Fibroblast of the conjunctiva (primary cell): ENCODE measurements around the gene ITGA6.
A peak's percentile ranks its signal among the peaks of the same experiment; 100 is the strongest.

ENCODE experiments used
- DNase-seq: peaks from one replicate; pipeline ENCODE4 v3.0.0-alpha.2; 2010; ENCODE audit warnings: low read depth

ITGA6 gene

GRCh38 chr2:172427256-172427989, at the start of gene ITGA6:
Gene ITGA6 (plus strand): TSS chr2:172427586.
- no peak for DNase-seq

- DNase-seq, result no peak
These were observed 46.7 kb upstream of the ITGA6 start for GRCh38 chr2:172380436-172381274.

- no peak for DNase-seq
These were observed 45.9 kb upstream of the ITGA6 start for GRCh38 chr2:172381275-172382027.

- DNase-seq, result no peak
These were observed 40.0 kb upstream of the ITGA6 start for GRCh38 chr2:172387361-172387760.

GRCh38 chr2:172389685-172390339, 37.6 kb upstream of the ITGA6 start:
- no peak for DNase-seq

GRCh38 chr2:172394002-172394401, 33.4 kb upstream of the ITGA6 start:
- DNase-seq, result no peak

GRCh38 chr2:172395503-172395902, 31.9 kb upstream of the ITGA6 start:
- no peak for DNase-seq

GRCh38 chr2:172397148-172397834, 30.1 kb upstream of the ITGA6 start:
- DNase-seq, result no peak

GRCh38 chr2:172398440-172398839, 28.9 kb upstream of the ITGA6 start:
- no peak for DNase-seq

GRCh38 chr2:172399765-172400164, 27.6 kb upstream of the ITGA6 start:
- no peak for DNase-seq

GRCh38 chr2:172402198-172402597, 25.2 kb upstream of the ITGA6 start:
- no peak for DNase-seq

GRCh38 chr2:172403402-172403801, 24.0 kb upstream of the ITGA6 start:
- DNase-seq, result no peak

GRCh38 chr2:172403881-172404468, 23.4 kb upstream of the ITGA6 start:
- DNase-seq, result no peak

GRCh38 chr2:172404824-172405223, 22.6 kb upstream of the ITGA6 start:
- peak; percentile 45 for DNase-seq

- DNase-seq, result no peak
These were observed 21.7 kb upstream of the ITGA6 start for GRCh38 chr2:172405673-172406072.

GRCh38 chr2:172408143-172408766, 19.1 kb upstream of the ITGA6 start:
- no peak for DNase-seq

GRCh38 chr2:172409042-172409441, 18.3 kb upstream of the ITGA6 start:
- no peak for DNase-seq

GRCh38 chr2:172412984-172413492, 14.3 kb upstream of the ITGA6 start:
- no peak for DNase-seq

GRCh38 chr2:172415157-172415864, 12.1 kb upstream of the ITGA6 start:
- DNase-seq, result no peak

GRCh38 chr2:172415865-172416183, 11.6 kb upstream of the ITGA6 start:
- DNase-seq, result no peak
